IPS-18c (cell line): ENCODE results near the gene NMB.

Experiments used
- H3K4me3 ChIP-seq: 2 replicates; pipeline ENCODE4 v1.7.0; 2013; ENCODE audit warnings: low read depth, mild to moderate bottlenecking, low read length, moderate library complexity; ENCODE audit not compliant: insufficient read depth
- H3K9me3 ChIP-seq: one replicate; pipeline ENCODE4 v1.6.1; 2013; ENCODE audit warnings: mild to moderate bottlenecking, low read length, moderate library complexity; ENCODE audit not compliant: control insufficient read depth, insufficient read depth

Gene NMB

GRCh38 chr15:84633311-84634227 lies 24.4 kb downstream of the NMB start:
- H3K4me3 ChIP-seq, result peak overlapping the region; percentile 64

GRCh38 chr15:84631706-84632272 lies 26.2 kb downstream of the NMB start:
- H3K4me3 ChIP-seq, result peak overlapping the region; percentile 53
- H3K9me3 ChIP-seq, result no peaks in the 10 kb centered on the region

More at GRCh38 chr15:84633311-84634227, 24.4 kb downstream of the NMB start:
- no peaks in the 10 kb centered on the region for H3K9me3 ChIP-seq

- H3K9me3 ChIP-seq, result no peaks in the 10 kb centered on the region
- no peak overlapping the region for H3K4me3 ChIP-seq
These were observed 29.0 kb downstream of the NMB start for GRCh38 chr15:84629033-84629432.

GRCh38 chr15:84625123-84625522 lies 32.9 kb downstream of the NMB start:
- Histone ChIP-seq H3K4me3 (no peak overlapping the region), H3K9me3 (peaks cover 19% of the 10 kb centered on the region)

GRCh38 chr15:84624359-84624758 lies 33.6 kb downstream of the NMB start:
- Histone ChIP-seq H3K9me3 (peaks cover 22% of the 10 kb centered on the region), H3K4me3 (no peak overlapping the region)

- Histone ChIP-seq H3K4me3 (no peak overlapping the region; the same call in 1 of the 2 replicates), H3K9me3 (peaks cover 22% of the 10 kb centered on the region)
These were observed 36.5 kb downstream of the NMB start for GRCh38 chr15:84621358-84621979.

- no peak overlapping the region; the same call in 1 of the 2 replicates for H3K4me3 ChIP-seq
- peaks cover 22% of the 10 kb centered on the region for H3K9me3 ChIP-seq
These were observed 37.4 kb downstream of the NMB start for GRCh38 chr15:84620626-84621025.

- H3K4me3 ChIP-seq, result no peak overlapping the region
- H3K9me3 ChIP-seq, result peaks cover 8% of the 10 kb centered on the region
These were observed 41.8 kb downstream of the NMB start for GRCh38 chr15:84616235-84616634.

GRCh38 chr15:84611631-84612030 lies 46.4 kb downstream of the NMB start:
- H3K9me3 ChIP-seq, result no peaks in the 10 kb centered on the region
- no peak overlapping the region for H3K4me3 ChIP-seq

GRCh38 chr15:84609818-84610525 lies 48.0 kb downstream of the NMB start:
- Histone ChIP-seq H3K9me3 (no peaks in the 10 kb centered on the region), H3K4me3 (no peak overlapping the region)

- H3K4me3 ChIP-seq, result no peak overlapping the region
- H3K9me3 ChIP-seq, result no peaks in the 10 kb centered on the region
These were observed 49.2 kb downstream of the NMB start for GRCh38 chr15:84608707-84609284.

GRCh38 chr15:84606653-84607120 lies 51.3 kb downstream of the NMB start:
- Histone ChIP-seq H3K9me3 (peaks cover 2% of the 10 kb centered on the region), H3K4me3 (no peak overlapping the region)

- H3K9me3 ChIP-seq, result peaks cover 2% of the 10 kb centered on the region
- peak overlapping the region; percentile 24; the same call in 1 of the 2 replicates for H3K4me3 ChIP-seq
These were observed 52.5 kb downstream of the NMB start for GRCh38 chr15:84605554-84605882.
